Measurements from ENCODE around the gene TMEM132D. TPM values are rescaled to one million over a fixed set of nuclear protein-coding genes. Genes with fewer than 3 reads are reported as not detected.

The TMEM132D gene
- total RNA-seq, 1 donor from 2014 or later = 0.06 TPM

DNA sequence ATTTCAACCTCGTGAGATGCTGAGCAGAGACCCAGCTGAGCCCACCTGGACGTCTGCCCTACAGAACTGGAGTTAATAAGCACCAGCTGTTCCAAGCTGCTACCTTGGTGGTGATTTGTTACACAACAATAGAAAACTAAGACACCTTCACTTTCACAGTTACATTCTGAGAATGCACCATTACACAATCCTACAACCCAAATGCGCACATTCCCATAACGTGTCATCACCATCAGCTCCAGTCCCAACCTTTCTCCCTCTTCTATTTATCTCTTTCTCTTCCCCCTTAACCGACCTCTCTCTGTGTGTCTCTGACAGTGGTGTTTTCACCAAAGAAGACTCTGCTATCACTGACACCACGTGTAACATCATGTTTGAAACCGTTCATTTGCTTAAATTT lies 91.9 kb downstream of the TMEM132D start:
- H3K4me3 ChIP-seq (ENCODE audit: low read depth, low read length) = no peak overlapping the region
- no peak for TF ChIP-seq CTCF (conservative IDR thresholded peaks at IDR 0.05; ENCODE audit: low read depth, low read length)
- no peak for DNase-seq (ENCODE audit: low read depth)

DNA sequence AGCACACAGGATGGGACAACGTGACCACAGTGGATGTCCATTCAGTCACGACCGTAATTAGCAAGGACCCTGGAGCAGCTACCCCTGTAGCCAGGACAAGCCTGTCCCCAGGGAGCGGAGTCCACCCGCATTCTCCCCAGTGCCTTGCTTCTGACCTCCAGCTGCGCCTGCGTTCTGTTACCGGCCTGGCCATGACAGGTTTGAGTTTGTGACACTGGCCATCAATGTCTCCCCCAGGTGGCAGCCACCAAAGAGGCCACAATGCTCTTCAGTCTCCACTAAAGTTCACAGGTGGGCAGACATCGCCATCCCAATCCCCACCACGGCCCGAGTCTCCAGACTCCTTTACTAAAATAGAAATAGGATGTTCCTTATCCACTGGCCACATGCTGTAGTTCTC lies 96.7 kb downstream of the TMEM132D start:
- no peak overlapping the region for H3K4me3 ChIP-seq (ENCODE audit: low read depth, low read length)
- no peak for TF ChIP-seq CTCF (conservative IDR thresholded peaks at IDR 0.05; ENCODE audit: low read depth, low read length)
- DNase-seq (ENCODE audit: low read depth) = no peak

DNA sequence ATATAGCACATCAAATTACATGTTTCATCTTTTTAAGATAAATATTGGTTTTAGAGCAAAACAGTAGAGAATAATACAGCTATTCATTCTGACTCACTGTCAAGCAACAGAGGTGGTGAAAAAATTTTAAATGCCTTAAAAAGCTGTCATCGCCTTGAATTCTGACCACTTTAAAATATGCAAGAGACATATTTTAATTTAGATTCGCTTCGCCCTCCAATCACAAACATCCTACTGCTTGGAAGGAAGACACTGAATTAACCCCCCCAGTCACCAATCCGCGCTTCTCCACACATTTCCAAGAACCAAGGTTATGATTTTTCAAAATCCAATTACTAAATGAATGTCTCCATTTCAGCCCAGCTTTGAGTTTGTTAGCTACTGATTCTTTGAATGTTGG lies 112.4 kb downstream of the TMEM132D start:
- DNase-seq (ENCODE audit: low read depth) = no peak
- H3K4me3 ChIP-seq (ENCODE audit: low read depth, low read length) = no peak overlapping the region
- TF ChIP-seq CTCF (conservative IDR thresholded peaks at IDR 0.05; ENCODE audit: low read depth, low read length) = no peak

- H3K4me3 ChIP-seq (ENCODE audit: low read depth, low read length) = no peak overlapping the region
- no peak for DNase-seq (ENCODE audit: low read depth)
- TF ChIP-seq CTCF (conservative IDR thresholded peaks at IDR 0.05; ENCODE audit: low read depth, low read length) = no peak
Observed at GRCh38 chr12:129790930-129791329, 112.9 kb downstream of the TMEM132D start.

GRCh38 chr12:129790331-129790730 lies 113.5 kb downstream of the TMEM132D start:
- H3K4me3 ChIP-seq (ENCODE audit: low read depth, low read length) = no peak overlapping the region
- no peak for DNase-seq (ENCODE audit: low read depth)
- no peak for TF ChIP-seq CTCF (conservative IDR thresholded peaks at IDR 0.05; ENCODE audit: low read depth, low read length)

DNA sequence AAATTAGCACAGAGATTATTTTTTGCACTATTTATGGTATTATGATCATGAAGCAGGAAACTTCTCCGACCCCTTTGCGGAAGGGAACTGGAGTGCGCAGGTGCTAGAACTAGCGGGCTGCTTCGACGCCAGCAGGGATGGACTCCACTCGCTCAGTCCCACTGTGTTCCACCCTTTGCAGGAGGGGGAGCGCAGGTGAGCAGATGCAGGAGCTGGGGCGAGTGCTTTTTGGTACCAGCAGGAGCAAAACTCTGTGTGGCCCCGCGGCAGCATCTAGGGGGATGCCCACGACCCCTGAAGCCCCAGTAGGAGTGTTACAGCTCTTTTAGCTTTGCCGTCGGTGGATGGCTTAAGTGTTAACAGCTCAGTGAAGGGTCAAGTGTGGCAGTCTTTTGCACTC lies 113.9 kb downstream of the TMEM132D start:
- H3K4me3 ChIP-seq (ENCODE audit: low read depth, low read length) = no peak overlapping the region
- TF ChIP-seq CTCF (conservative IDR thresholded peaks at IDR 0.05; ENCODE audit: low read depth, low read length) = no peak
- no peak for DNase-seq (ENCODE audit: low read depth)

DNA sequence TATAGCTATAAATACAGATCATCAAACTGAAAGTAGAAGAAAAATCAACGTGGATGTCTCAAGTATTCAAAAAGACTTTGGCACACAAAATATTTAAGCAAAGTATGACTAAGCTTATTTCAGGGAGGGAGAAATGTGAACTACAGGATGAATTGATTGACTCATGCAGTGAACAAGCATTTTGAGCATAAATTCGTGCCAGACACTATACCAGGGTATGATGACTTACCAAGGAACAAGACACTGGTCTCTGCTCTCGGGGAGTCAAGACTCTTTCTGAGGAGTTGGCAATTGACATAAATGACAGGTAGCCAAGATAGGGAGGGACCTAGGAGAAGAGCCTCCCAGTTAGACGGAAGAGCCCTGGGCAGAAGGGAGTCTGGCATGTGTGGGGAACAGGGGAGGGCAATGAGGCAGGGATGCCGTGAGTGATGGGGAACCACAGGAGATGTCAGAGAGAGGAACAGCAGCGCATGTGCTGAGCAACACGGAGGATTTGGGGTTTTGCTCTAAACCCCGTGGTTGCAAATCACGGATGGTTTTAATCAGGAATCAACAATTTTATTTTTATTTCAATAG lies 115.2 kb downstream of the TMEM132D start:
- H3K4me3 ChIP-seq (ENCODE audit: low read depth, low read length) = no peak overlapping the region
- DNase-seq (ENCODE audit: low read depth) = no peak
- no peak for TF ChIP-seq CTCF (conservative IDR thresholded peaks at IDR 0.05; ENCODE audit: low read depth, low read length)
